Large intestine (tissue), 12 donors: Measurements from ENCODE around the gene SLC2A14. TPM values are rescaled to one million over a fixed set of nuclear protein-coding genes. Genes with fewer than 3 reads are reported as not detected.
"Not testable (repeated sequence)": the region's sequence is repeated elsewhere in the genome, so short reads cannot be mapped to it uniquely, and the experiment has no call there.

Experiments used
- DNase-seq, 2 donors: peaks; one replicate each; pipeline versions ENCODE4 v3.0.0 to v3.0.0-alpha.2; 2013
- H3K27ac ChIP-seq: one replicate; pipeline ENCODE4 v1.5.1; 2013; ENCODE audit warnings: low read length
- H3K27me3 ChIP-seq: 2 replicates; pipeline ENCODE4 v1.6.1; 2013; ENCODE audit warnings: low read length; ENCODE audit not compliant: control insufficient read depth, insufficient read depth
- H3K36me3 ChIP-seq: 2 replicates; pipeline ENCODE4 v1.6.1; 2013; ENCODE audit warnings: low read length; ENCODE audit not compliant: control insufficient read depth, insufficient read depth
- H3K4me1 ChIP-seq: one replicate; pipeline ENCODE4 v1.6.1; 2013; ENCODE audit warnings: low read length; ENCODE audit not compliant: control insufficient read depth, insufficient read depth
- H3K4me3 ChIP-seq: one replicate; pipeline ENCODE4 v1.5.1; 2013; ENCODE audit warnings: low read length
- H3K9me3 ChIP-seq: one replicate; pipeline ENCODE4 v1.6.1; 2013; ENCODE audit warnings: mild to moderate bottlenecking, low read depth, low read length, moderate library complexity; ENCODE audit not compliant: control insufficient read depth
- WGBS: methylation state at CpG from one replicate; pipeline ENCODE4 v1.1.5; 2013; ENCODE audit warnings: low lambda C conversion rate; ENCODE audit not compliant: insufficient coverage; 5-methylcytosine and 5-hydroxymethylcytosine counted together
- long read RNA-seq, 11 donors: transcript quantifications; one replicate each; lab custom pipeline, GENCODE V29; 2026
- polyA plus RNA-seq: library from polyadenylated mRNA; unstranded; fragments of 120-200 nt; gene quantifications from one replicate; pipeline ENCODE4 v1.2.1, GENCODE V29; 2013

Gene SLC2A14
- polyA plus RNA-seq = 0.55 TPM
- long read RNA-seq, donor 1 = 0 reads
- long read RNA-seq, donor 2 = 0 reads
- long read RNA-seq, donor 3 = 0 reads
- long read RNA-seq, donor 4 = 0 reads
- long read RNA-seq, donor 5 = 0 reads
- long read RNA-seq, donor 6 = 0 reads
- long read RNA-seq, donor 7 = 0 reads
- long read RNA-seq, donor 8 = 0 reads
- long read RNA-seq, donor 9 = 0 reads
- long read RNA-seq, donor 10 = 0 reads
- long read RNA-seq, donor 11 = 0 reads

DNA sequence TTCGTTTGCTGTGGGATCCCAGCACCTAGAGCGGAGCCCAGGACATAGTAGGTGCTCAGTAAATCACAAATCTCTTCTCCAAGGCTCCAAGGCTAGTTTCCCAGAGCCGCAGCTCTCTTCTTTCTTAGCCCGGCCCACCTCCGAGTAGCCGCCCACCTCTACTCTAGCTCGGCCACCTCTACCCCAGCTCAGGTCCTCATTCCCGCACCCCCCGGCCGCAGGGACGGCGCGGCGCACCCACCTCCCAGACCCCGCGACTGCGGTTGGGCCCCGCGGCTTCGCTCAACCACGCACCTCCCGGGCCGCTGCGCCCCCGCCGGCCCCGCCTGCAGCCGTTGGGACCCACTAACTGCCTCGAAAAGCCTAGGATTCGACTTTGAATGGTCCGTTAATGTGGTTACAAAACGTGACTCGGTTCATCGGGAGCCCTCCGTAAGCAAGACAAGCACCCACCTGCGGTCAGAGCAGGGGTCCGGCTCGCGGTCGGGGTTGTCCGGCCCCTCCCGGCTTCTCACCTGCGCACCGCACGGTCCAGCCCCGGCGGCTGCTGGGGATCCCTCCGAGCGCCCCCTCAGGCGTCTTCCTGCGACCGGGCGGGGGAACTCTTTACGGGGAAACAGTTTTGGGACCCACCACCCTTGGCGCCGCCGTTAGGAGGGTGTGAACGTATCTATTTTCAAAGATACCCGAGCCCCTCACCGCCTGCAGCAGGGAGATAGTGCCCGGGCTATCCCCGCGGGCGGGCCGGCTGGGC lies at the start of gene SLC2A14:
SLC2A14 (minus strand) TSS at position 350 of the 754 bp plus-strand sequence. CDS start 3,035 bp downstream, outside the sequence.
- no peak for DNase-seq
- Histone ChIP-seq H3K4me1 (no peaks in the 10 kb centered on the region), H3K9me3 (peaks cover 5% of the 10 kb centered on the region), H3K27me3 (peaks cover 23% of the 10 kb centered on the region), H3K27ac (no peak within 1 kb of the TSS), H3K4me3 (no peak within 1 kb of the TSS), H3K36me3 (no peaks in the 10 kb centered on the region)
- WGBS = 73% methylated on average over 3 of the region's 65 CpGs

DNA sequence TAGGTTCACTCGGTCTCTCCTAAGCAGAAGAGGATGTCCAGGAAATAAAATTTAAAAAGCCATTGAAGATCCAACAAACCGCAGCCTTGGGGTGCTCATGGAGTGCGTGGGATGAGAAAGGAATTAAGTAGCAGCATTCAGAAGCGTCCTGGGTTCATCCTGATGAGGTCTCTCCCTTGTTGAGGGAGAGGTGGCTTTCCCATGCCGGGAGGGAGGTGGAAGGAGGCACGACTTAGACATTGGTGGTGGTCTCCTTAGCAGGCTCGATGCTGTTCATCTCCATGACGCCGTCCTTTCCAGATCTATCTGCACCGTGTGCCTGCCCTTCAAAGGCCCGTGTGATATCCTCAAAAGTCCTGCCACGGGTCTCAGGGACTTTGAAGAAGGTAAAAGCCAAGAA lies 48.5 kb upstream of the SLC2A14 start:
- not testable (repeated sequence) for H3K9me3 ChIP-seq, H3K27ac ChIP-seq, H3K4me1 ChIP-seq, H3K36me3 ChIP-seq, H3K27me3 ChIP-seq, H3K4me3 ChIP-seq, DNase-seq
- 83% methylated on average over 1 of the region's 12 CpGs for WGBS

DNA sequence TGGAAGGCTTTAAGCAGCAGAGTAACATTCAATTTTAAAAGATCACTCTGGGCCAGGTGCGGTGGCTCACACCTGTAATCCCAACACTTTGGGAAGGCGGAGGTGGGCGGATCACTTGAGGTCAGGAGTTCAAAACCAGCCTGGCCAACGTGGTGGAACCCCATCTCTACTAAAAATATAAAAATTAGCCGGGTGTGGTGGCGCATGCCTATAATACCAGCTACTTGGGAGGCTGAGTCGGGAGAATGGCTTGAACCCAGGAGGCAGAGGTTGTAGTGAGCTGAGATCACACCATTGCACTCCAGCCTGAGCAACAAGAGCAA lies 45.5 kb upstream of the SLC2A14 start:
- not testable (repeated sequence) for DNase-seq, H3K27ac ChIP-seq, H3K36me3 ChIP-seq, H3K27me3 ChIP-seq, H3K4me3 ChIP-seq, H3K9me3 ChIP-seq, H3K4me1 ChIP-seq
- no CpG with 5 or more reads among the region's 7 CpGs for WGBS

DNA sequence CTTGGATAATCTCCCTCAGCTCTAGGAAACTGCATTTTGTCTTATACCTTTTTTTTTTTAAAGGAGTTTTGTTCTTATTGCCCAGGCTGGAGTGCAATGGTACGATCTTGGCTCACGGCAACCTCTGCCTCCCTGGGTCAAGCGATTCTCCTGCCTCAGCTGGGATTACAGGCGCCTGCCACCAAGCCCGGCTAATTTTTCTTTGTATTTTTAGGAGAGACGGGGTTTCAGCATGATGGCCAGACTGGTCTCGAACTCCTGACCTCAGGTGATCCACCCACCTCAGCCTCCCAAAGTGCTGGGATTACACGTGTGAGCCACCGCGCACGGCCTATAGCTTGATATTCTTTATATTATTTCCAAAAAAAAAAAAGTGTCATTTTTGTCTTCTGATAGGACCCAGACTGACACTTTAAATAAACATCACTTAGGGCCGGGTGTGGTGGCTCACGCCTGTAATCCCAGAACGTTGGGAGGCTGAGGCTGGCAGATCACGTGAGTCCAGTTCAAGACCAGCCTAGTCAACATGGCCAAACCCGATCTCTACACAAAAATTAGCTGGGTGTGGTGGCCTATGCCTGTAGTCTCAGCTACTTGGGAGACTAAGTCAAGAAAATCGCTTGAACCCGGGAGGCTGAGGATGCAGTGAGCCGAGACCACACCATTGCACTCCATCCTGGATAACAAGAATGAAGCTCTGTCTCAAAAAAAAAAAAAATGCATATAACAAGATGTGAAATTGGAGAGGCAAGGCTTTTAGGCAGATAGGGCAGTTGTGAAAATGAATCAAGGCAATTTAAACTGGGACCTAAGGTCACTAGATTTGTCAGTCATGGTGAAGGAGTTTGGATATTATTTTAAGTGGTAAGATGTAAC lies 44.9 kb upstream of the SLC2A14 start:
- Histone ChIP-seq H3K27ac (no peak overlapping the region), H3K9me3 (no peaks in the 10 kb centered on the region), H3K36me3 (no peaks in the 10 kb centered on the region), H3K27me3 (no peaks in the 10 kb centered on the region), H3K4me3 (no peak overlapping the region), H3K4me1 (no peaks in the 10 kb centered on the region)
- DNase-seq = no peak
- WGBS = 100% methylated on average over 3 of the region's 19 CpGs

DNA sequence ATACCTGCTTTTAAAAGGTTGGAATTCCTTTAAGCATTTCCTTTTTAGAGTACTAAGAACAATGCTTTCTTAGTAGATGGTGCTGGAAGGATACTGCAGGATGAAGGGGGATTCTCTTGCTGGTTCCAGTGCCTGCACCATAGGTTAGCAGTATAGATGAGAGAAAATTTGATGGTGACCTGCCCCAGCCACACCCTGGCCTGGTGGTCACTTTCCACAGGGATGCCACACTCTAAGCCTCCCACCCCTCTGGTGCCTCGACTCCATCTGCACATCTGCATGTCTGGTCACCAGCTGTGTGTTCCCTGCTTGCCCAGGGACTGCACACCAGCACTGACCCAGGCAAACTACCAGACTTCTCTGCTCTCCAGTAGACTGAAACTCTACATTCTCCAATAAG lies 44.2 kb upstream of the SLC2A14 start:
- H3K36me3 ChIP-seq = no peaks in the 10 kb centered on the region
- no peaks in the 10 kb centered on the region for H3K4me1 ChIP-seq
- H3K27ac ChIP-seq = no peak overlapping the region
- no peaks in the 10 kb centered on the region for H3K27me3 ChIP-seq
- no peak for DNase-seq
- WGBS = no CpG with 5 or more reads among the region's 1 CpG
- no peaks in the 10 kb centered on the region for H3K9me3 ChIP-seq
- no peak overlapping the region for H3K4me3 ChIP-seq

DNA sequence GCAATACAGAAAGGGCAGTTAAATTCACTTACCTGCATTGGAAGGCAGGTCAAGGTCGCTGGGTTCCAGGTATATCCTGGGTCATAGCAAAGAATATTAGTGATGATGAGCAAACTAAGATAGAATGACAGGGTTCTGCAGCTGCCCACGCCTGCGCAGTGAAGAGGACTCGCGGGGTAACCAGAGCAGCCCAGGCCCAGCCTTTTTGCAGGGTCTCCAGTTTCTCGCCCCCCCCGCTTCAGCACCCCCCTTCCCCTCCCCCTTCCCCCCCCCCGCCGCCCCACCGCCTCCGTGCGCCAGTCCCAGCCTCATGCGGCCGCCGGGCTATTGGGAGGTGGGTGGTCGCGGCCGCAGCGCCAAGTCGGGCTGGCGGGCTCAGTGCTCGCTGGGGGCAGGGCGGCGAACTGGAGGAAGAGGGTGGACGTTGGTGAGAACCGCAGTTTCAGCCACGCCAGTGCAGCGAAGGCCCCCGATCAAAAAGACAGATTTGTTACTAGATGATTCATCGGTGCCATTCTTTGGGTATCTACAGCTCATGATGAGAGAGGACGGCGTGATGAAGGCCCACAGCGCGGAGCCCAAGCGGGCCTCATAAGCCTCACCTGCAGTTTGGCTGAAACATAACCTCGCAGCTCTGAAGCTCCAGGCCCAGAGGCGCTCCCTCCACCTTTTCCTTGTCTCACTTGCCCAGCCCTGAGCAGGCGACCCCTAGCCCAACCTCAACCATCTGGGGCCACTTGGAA lies 43.1 kb upstream of the SLC2A14 start:
- Histone ChIP-seq H3K4me3 (no peak overlapping the region), H3K27ac (no peak overlapping the region), H3K27me3 (no peaks in the 10 kb centered on the region), H3K36me3 (no peaks in the 10 kb centered on the region), H3K9me3 (no peaks in the 10 kb centered on the region), H3K4me1 (no peaks in the 10 kb centered on the region)
- no peak for DNase-seq
- 0% methylated on average over 1 of the region's 38 CpGs for WGBS

DNA sequence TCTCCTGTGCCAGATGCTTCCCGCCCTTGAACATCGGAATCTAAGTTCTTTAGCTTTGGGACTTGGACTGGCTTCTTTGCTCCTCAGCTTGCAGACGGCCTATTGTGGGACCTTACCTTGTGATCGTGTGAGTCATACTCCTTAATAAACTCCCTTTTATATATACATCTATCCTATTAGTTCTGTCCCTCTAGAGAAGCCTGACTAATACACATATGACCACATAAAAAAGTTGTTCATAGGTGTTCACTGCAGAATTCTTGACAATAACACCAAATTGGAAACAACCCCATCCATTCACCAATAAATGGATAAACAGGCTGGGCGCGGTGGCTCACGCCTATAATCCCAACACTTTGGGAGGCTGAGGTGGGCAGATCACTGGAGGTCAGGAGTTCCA lies 37.4 kb upstream of the SLC2A14 start:
- WGBS = no CpG with 5 or more reads among the region's 7 CpGs
- not testable (repeated sequence) for H3K36me3 ChIP-seq, H3K4me3 ChIP-seq, H3K27me3 ChIP-seq, DNase-seq, H3K27ac ChIP-seq, H3K9me3 ChIP-seq, H3K4me1 ChIP-seq

DNA sequence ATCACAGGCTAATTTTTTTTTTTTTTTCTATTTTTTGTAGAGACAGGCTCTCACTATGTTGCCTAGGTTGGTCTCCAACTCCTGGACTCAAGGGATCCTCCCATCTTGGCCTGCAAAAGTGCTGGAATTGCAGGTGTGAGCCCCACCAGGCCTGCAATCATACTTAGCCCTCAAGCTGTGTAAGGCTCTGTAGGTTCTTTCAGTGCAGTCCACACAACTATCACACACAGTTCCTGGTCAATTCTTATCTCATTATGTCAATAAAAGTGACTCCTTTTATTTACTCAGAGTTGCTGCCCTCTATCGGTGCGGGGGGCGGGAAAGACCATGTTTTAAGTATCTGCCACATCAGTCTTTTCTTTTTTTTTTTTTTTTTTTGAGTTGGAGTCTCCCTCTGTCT lies 34.3 kb upstream of the SLC2A14 start:
- peak; percentile 72 to 83 for DNase-seq
- Histone ChIP-seq H3K36me3 (no peaks in the 10 kb centered on the region), H3K9me3 (no peaks in the 10 kb centered on the region), H3K27ac (peak overlapping the region; percentile 84), H3K4me1 (peaks cover 9% of the 10 kb centered on the region), H3K4me3 (no peak overlapping the region), H3K27me3 (no peaks in the 10 kb centered on the region)
- WGBS = no CpG with 5 or more reads among the region's 3 CpGs

DNA sequence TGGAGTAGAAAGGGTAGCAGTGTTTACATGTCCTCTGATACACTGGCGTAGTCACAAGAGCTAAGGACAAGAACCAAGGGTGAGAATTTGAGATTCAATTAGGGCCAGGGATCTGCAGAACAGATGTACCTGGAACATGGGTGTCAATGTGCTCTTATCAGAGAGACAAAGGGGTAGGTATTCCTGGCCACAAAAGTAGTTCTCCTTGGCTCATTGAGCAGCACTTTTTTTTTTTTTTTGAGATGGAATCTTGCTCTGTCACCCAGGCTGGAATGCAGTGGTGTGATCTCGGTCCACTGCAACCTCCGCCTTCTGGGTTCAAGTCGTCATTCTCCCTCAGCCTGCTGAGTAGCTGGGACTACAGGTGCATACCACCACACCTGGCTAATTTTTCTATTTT lies 33.6 kb upstream of the SLC2A14 start:
- H3K9me3 ChIP-seq, H3K27me3 ChIP-seq, H3K36me3 ChIP-seq, H3K27ac ChIP-seq, DNase-seq, H3K4me3 ChIP-seq, H3K4me1 ChIP-seq: not testable (repeated sequence)
- WGBS = 50% methylated on average over 1 of the region's 4 CpGs

DNA sequence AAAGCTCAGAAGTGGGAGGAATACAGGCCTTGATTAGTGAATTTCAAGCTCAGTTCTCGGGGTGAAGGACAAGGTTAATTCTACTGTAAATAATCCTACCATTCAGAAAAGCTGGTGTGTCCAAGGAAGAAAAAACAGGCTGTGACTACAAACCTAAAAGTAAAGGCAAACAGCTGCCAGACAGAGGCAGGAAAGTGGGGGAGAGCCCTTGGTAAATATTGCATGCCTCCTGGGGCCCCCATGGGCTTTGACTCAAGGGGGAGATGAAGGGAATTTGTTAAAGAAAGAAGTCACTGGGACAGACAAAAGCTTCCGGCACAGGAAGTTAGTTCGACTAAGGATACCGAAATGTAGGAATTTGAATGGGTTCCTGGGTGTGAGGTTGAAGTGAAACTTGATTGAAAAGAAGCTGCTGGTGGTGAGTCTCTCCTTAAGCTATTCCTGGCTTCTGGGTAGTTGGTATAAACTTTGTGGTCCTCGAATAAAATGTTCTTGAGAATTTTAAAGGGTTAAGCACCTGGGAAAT lies 32.9 kb upstream of the SLC2A14 start:
- WGBS = 0% methylated on average over 1 of the region's 5 CpGs
- H3K27me3 ChIP-seq, H3K36me3 ChIP-seq, H3K4me3 ChIP-seq, H3K4me1 ChIP-seq, DNase-seq, H3K9me3 ChIP-seq, H3K27ac ChIP-seq: not testable (repeated sequence)
